ENCODE results near the gene PDE4D. TPM values are rescaled to one million over a fixed set of nuclear protein-coding genes. Genes with fewer than 3 reads are reported as not detected.

Gene PDE4D
- total RNA-seq, 1 experiment from 2014 or later, result 11.6 TPM

GRCh38 chr5:59342181-59342580 lies 551.3 kb downstream of the PDE4D start:
- H3K27ac Mint-ChIP-seq (ENCODE audit: unreplicated experiment), result no peak overlapping the region
- H3K27me3 Mint-ChIP-seq (ENCODE audit: unreplicated experiment), result no peaks in the 10 kb centered on the region
- H3K9me3 Mint-ChIP-seq (ENCODE audit: low read depth, unreplicated experiment), result no peaks in the 10 kb centered on the region
- H3K4me3 Mint-ChIP-seq (ENCODE audit: low read depth, unreplicated experiment), result no peak overlapping the region
- H3K36me3 Mint-ChIP-seq (ENCODE audit: insufficient read depth, unreplicated experiment), result no peaks in the 10 kb centered on the region
- TF ChIP-seq CTCF (IDR thresholded peaks at IDR 0.05; ENCODE audit: unreplicated experiment), result no peak
- CTCF ChIA-PET, result no interaction called here
- no peak for DNase-seq
- intact Hi-C loops (cut with micrococcal nuclease; ENCODE audit: unreplicated experiment), result no loop called here
- BruUV-seq (replicated peaks), result no TSS peak
- no peaks in the 10 kb centered on the region for H3K4me1 Mint-ChIP-seq (ENCODE audit: low read depth, unreplicated experiment)

- CTCF ChIA-PET, result no interaction called here
- intact Hi-C loops (cut with micrococcal nuclease; ENCODE audit: unreplicated experiment), result no loop called here
- Mint-ChIP-seq H3K36me3 (ENCODE audit: insufficient read depth, unreplicated experiment) (no peaks in the 10 kb centered on the region), H3K27ac (ENCODE audit: unreplicated experiment) (no peak overlapping the region), H3K4me1 (ENCODE audit: low read depth, unreplicated experiment) (no peaks in the 10 kb centered on the region), H3K27me3 (ENCODE audit: unreplicated experiment) (no peaks in the 10 kb centered on the region), H3K9me3 (ENCODE audit: low read depth, unreplicated experiment) (no peaks in the 10 kb centered on the region), H3K4me3 (ENCODE audit: low read depth, unreplicated experiment) (no peak overlapping the region)
- no peak for DNase-seq
- no TSS peak for BruUV-seq (replicated peaks)
- no peak for TF ChIP-seq CTCF (IDR thresholded peaks at IDR 0.05; ENCODE audit: unreplicated experiment)
Measured at GRCh38 chr5:59341760-59342159, 551.8 kb downstream of the PDE4D start.

GRCh38 chr5:59341155-59341554 lies 552.4 kb downstream of the PDE4D start:
- DNase-seq, result no peak
- Mint-ChIP-seq H3K36me3 (ENCODE audit: insufficient read depth, unreplicated experiment) (no peaks in the 10 kb centered on the region), H3K4me1 (ENCODE audit: low read depth, unreplicated experiment) (no peaks in the 10 kb centered on the region), H3K4me3 (ENCODE audit: low read depth, unreplicated experiment) (no peak overlapping the region), H3K27me3 (ENCODE audit: unreplicated experiment) (no peaks in the 10 kb centered on the region), H3K9me3 (ENCODE audit: low read depth, unreplicated experiment) (no peaks in the 10 kb centered on the region), H3K27ac (ENCODE audit: unreplicated experiment) (no peak overlapping the region)
- TF ChIP-seq CTCF (IDR thresholded peaks at IDR 0.05; ENCODE audit: unreplicated experiment), result no peak
- intact Hi-C loops (cut with micrococcal nuclease; ENCODE audit: unreplicated experiment), result no loop called here
- CTCF ChIA-PET, result no interaction called here
- no TSS peak for BruUV-seq (replicated peaks)

- TF ChIP-seq CTCF (IDR thresholded peaks at IDR 0.05; ENCODE audit: unreplicated experiment), result no peak
- CTCF ChIA-PET, result no interaction called here
- H3K4me1 Mint-ChIP-seq (ENCODE audit: low read depth, unreplicated experiment), result no peaks in the 10 kb centered on the region
Measured at GRCh38 chr5:59340637-59341036, 552.9 kb downstream of the PDE4D start.

More at GRCh38 chr5:59340637-59341036, 552.9 kb downstream of the PDE4D start:
- H3K9me3 Mint-ChIP-seq (ENCODE audit: low read depth, unreplicated experiment), result no peaks in the 10 kb centered on the region
- H3K27ac Mint-ChIP-seq (ENCODE audit: unreplicated experiment), result no peak overlapping the region
- H3K36me3 Mint-ChIP-seq (ENCODE audit: insufficient read depth, unreplicated experiment), result no peaks in the 10 kb centered on the region
- no TSS peak for BruUV-seq (replicated peaks)
- no peak overlapping the region for H3K4me3 Mint-ChIP-seq (ENCODE audit: low read depth, unreplicated experiment)
- no peak for DNase-seq
- no peaks in the 10 kb centered on the region for H3K27me3 Mint-ChIP-seq (ENCODE audit: unreplicated experiment)
- intact Hi-C loops (cut with micrococcal nuclease; ENCODE audit: unreplicated experiment), result no loop called here

Data from Calu3 (cell line).